Stimulated activated CD8-positive, alpha-beta memory T cell treated with anti-CD3 and anti-CD28 coated beads, Interleukin-4, amount 100 ng/mL, for 1 hour (primary cell): ENCODE results near the gene C11orf68.

Source experiments
- DNase-seq, 2 donors: peaks; one replicate each; pipeline ENCODE4 v3.0.0-alpha.2; 2020; ENCODE audit warnings: low read depth in 2 of 2, low spot score in 1 of 2

The C11orf68 gene

DNA sequence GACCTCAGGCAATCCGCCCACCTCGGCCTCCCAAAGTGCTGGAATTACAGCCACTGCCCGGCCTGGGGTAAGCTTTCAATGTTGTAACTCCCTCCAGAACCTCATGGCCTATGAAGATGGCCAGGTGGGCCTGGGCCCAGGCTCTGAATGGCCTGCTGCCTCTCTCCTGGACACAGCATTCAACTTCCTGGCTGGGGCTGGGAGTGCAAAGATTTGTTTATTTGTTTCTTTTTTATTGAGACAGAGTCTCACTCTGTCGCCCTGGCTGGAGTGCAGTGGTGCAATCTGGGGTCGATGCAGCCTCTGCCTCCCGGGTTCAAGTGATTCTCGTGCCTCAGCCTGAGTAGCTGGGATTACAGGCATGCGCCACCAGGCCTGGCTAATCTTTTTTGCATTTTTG is 25.9 kb upstream of the C11orf68 start:
- DNase-seq = no peak

DNA sequence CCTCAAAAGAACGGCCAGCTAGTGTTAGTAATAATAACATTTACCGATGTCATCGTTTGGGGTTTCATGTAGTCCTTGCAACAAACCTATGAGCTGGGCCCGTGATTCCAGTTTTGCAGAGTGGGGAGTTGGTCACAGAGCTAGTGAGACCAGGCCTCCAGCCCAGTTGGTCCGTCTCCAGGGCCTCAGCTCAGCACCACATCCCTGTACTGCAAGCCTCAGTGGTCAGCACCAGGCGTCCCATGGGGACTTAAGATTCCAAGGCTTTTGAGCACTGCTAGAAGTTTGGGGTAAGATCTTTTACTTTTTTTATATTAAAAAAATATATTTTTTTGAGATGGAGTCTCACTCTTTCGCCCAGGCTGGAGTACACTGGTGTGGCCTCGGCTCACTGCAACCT is 25.3 kb upstream of the C11orf68 start:
- DNase-seq = no peak

DNA sequence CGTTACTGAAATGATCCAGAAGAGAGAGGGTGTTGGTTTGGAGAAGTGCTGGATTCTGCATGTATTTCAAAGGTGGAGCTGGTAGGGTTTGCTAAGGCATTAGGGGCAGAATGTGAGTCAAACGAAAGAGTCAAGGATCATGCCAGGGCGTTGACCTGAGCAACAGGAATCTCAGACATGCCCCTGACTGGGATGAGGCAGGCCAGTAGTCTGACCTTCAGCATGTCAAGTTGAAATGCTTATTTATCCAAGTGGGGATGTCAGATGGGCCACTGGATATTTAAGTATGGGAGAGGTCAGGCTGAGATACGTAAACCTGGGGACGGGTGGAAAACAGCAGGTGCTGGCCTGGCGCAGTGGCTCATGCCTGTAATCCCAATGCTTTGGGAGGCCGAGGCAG is 23.7 kb upstream of the C11orf68 start:
- no peak for DNase-seq

DNA sequence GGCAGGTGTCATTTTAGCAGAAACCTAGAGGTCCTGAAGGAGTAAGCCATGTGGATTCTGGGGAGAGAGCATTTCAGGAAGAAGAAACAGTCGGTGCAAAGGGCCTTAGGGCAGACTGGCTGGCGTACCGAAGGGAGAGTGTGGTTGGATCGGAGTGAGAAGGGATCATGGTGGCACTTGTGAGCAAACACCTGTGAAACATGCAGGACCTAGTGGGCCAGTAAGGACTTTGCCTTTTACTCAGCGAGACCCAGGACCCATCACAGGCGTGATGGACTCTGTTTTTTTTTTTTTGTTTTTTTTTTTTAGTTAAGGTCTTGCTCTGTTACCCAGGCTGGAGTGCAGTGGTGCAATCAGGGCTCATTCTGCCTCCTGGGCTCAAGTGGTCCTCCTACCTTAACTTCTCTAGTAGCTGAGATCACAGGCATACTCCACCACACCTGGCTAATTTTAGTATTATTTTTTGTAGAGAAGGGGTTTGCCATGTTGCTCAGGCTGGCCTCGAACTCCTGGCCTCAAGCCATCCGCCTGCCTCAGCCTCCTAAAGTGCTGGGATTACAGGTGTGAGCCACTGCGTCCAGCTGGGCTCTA is 23.0 kb upstream of the C11orf68 start:
- DNase-seq = no peak

DNA sequence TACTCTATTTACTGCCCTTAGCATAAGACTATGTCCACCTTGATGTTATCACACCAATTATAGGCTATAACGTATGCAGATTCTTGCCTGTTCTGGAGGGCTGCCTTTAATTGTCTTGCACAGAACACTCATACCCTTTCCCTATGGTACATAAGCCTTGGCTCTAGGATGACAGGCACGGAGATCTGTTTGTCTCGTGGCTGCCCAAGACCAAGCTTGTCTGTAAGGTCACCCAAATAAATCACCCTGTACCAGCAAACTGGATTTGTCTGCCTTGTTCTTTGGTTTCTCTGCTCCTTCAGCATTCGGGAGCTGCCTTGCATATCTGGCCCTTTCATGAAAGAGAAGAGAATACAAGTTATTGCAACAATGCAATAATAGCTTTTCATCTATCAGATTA is 18.9 kb upstream of the C11orf68 start:
- DNase-seq = no peak

DNA sequence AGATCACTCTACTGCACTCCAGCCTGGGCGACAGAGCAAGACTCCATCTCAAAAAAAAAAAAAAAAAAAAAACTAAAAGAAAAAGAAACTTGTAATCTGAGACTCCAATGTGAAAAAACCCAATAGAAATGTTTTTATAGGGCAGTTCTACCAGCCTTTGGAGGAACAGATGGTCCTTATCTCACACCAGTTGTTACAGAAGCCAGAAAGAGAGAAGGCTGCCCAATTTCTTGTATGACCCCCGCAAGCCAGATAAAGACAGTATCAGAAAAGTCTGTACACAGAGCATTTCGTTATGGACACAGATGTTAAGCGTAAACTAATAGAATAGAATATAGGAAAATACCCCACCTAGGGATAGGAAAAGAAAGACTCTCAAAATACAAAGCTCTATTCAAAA is 15.2 kb upstream of the C11orf68 start:
- DNase-seq = no peak

DNA sequence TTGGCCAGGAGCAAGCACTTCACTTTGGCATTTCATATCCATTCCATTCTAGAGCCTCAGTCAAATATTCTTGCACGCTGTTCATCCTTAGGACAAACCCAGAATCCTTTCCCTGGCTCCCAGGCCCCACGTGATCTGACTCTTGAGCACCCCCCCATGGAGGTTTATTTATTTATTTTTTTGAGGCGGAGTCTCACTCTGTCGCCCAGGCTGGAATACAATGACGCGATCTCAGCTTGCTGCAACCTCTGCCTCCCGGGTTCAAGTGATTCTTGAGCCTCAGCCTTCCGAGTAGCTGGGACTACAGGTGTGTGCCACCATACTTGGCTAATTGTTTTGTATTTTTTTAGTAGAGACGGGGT is 13.7 kb upstream of the C11orf68 start:
- DNase-seq = no peak

DNA sequence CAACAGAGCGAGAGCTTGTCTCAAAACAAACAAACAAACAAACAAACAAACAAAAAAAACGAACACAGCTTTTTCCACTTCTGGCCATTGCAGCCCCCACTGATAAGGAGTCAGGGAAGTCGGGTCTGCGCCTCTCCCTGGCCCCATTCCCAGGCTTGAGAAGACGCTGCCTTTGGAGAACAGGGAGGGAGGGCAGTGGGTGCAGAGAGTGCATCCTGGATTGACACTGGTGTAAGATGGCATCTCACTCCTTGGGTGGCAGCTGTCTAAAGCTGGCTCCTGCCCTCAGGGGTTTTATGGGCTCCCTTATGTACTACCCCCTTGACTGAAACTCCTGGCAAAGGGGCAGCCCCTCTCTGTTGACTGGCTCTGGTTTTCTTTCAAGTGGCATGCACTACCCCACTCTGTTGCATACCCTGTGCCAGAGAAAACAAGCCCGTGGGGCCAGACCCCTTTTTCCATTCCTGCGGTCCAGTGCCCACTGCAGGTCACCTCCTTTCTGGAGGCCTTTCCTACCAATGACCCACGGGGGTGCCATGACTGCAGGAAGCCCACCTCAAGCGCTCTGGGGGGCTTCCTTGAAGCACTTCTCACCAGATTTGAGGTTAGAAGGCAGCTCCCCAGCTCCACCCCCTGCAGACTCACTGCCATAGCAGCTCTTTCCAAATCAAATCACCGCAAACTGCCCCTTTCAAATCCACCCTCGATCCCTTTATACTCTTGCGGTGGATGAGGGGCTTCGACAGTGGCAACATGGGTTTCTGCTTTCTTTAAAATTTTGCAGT is 13.1 kb upstream of the C11orf68 start:
- DNase-seq = no peak

DNA sequence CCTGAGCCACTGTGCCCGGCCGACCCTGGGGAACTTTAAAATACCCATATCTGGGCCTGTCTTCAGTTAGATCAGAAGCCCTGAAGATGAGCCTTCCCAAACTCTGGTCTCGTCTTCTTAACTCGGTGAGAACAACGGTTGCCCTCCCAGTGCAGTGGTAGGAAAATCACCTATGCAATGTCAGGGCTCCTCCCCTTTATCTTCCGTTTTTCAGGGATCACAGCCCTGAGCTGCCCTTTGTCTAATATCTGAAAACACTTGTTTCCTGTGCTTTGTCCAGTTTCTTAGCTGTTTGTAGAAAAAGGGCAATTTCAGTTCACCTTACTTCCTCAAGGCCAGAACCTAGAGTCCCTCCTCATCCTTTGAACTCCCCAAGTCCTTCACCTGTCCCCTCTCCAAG is 9.8 kb upstream of the C11orf68 start:
- no peak for DNase-seq

DNA sequence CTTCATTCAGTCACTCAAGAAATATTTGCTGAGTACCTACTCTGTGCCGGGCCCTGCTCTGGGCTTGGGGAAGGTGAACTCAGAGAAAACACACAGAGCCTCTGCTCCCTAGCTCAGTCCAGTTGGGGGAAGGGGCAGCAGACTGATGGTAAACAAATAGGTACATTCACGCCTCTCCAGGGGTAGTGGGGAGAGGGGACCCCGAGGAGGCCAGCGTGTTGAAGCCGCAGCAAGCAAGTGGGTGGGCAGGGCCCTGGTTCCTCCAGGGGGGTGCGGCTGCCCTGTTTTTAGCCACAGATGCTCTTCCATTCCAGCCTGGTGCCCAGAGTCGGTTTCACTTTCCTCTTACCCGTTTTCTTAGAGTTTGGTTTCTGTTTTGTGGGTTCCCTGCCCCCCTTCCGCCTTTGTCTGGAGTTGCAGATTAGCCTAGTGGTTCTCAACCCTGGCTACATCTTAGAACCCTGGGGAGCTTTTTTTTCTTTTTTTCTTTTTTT is 9.1 kb upstream of the C11orf68 start:
- DNase-seq = peak; percentile 36 to 56

DNA sequence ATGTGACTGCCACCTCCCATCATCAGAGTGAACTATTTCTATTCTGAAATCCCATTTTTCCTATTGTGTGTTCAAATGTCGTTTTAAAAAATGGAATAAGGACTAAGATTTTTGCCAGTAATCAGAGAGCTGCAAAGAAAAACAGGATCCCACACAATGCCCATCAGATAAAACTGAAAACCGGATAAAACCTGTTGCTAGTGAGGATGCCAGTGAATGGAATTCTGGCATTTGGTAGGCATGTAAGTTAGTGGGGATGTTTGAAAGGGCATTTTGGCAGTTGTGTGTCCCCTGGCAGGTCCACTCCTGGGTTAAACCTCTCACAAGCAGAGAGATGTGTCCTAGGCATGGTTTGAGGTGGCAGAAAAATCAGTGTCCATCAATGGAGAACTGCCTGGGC is 6.5 kb upstream of the C11orf68 start:
- no peak for DNase-seq

DNA sequence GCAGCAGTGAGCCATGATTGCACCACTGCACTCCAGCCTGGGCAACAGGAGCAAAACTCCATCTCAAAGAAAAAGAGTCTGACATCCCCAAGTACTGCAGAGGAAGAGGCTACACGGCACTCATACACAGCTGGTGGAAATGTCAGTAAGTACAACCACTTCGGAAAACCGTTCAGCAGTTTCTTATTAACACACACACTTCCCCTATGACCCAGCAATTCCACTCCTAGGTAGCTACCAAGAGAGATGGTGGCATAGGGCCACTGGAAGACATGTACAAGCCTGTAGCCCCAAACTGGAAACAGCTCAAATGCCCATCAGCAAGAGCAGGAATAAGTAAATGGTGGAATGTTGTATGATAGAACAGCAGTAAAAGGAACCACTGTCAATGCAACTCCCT is 3.7 kb upstream of the C11orf68 start:
- no peak for DNase-seq

DNA sequence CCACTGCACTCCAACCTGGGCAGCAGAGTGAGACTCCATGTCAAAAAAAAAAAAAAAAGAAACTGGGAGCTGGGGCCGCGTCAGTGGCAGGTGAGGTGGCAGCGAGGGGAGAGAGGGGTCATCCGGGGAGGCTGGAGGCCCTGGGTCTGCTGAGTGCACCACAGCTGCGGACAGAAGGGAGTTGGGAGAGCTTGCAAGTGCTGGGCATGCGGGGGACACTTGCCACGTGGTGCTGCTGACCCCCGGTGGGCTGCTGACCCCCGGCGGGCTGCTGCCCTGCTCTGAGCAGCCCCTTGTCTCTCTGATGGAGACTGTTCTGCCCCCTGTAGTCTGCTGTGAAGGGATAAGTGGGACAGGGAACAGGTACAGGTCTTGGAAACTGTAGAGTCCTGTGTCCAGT is 3.0 kb upstream of the C11orf68 start:
- DNase-seq = no peak

DNA sequence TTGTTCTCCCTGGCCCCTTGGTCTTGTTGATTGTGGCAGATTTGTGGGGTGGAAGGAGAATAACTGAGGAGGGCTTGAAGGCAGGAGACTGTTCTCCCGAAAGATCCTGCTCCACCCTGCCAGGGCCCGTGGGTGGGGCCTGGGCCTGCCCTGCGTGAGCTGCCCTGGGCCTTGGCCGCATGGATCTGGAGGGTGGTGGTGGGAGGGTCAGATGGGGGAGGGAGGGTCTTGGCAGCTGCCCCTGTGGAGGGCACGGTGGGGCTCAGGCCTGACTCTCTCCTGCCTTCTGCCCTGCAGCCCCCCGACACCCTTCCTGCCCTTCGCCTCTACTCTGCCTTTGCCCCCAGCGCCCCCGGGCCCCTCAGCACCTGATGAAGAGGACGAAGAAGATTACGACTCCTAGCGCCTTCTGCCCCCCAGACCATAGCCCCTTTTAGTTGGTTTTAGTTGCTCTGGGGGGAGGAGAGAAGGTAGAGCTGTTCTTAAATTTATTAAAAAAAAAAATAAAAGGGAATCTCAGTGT is 2.2 kb upstream of the C11orf68 start:
- DNase-seq = no peak

DNA sequence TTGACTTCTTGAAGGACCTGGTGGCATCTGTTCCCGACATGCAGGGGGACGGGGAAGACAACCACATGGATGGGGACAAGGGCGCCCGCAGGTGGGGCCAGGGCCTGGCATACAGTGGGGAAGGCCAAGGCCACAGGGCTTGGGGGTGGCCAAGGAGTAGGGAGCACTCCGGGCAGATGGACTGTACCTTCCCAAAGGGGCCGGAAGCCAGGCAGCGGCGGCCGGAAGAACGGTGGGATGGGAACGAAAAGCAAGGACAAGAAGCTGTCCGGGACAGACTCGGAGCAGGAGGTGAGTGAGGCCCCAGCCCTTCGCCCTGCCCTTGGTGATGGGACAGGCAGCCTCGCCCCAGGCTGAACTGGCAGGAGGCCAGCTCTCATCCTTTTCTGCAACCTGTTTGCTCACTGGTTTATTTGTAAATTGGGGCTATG is 1.5 kb upstream of the C11orf68 start:
- no peak for DNase-seq

DNA sequence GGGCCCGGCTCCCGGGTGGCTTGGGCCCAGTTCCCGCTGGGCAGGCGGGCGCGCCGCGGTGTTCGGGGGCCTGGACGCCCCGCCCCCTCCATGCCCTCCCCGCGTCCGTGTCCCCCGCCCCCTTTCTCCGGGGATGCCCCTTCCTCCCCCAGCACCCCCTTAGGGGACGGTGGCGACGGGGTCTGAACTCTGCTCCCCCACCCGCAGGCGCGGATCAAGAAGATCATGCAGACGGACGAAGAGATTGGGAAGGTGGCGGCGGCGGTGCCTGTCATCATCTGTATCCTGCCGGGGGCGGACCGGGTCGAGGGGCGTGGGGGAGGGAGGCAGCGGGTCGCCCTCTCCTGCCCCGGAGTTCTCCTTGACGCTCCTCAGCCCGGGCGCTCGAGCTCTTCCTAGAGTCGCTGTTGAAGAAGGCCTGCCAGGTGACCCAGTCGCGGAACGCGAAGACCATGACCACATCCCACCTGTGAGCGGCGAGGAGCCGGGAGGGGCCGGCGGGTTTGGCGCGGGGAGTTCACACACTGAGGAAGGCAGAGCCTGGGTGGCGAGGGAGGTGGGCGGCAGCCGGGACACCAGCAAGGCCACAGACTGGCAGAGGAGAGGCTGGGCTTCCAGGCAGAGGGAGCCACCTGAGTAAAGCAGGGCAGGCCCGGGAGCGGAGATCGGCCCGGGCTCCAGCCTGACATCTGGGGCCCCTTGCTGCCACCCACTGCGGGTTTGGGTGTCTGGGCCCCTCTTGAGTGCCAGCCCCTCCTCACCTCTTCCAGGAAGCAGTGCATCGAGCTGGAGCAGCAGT is 910 bp upstream of the C11orf68 start:
- DNase-seq = peak; percentile 39 to 41

DNA sequence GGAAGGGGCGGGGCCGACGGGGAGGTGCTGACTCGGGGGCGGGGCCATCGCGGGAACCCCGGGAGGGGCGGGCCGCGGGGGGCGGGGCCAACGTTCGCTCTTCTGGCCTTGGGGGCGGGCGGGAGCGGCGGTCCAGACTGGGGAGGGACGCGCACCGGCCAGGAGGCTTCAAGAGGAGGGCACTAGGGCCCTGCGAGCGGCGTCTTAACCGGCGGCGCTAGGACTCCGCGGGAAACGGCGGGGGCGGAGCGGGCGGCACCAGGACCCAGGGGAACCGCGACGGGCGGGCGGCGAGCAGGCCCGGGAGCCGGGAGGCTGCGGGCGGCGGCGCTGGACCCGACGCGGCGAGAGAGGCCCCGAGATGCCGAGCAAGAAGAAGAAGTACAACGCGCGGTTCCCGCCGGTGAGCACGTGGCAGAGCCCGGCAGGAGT is 295 bp upstream of the C11orf68 start, which contains the start of gene DRAP1:
Gene DRAP1 (plus strand): TSS at position 286 of the 432 bp plus-strand sequence. CDS start 76 bp downstream, at position 362.
- peak; percentile 99 for DNase-seq

DNA sequence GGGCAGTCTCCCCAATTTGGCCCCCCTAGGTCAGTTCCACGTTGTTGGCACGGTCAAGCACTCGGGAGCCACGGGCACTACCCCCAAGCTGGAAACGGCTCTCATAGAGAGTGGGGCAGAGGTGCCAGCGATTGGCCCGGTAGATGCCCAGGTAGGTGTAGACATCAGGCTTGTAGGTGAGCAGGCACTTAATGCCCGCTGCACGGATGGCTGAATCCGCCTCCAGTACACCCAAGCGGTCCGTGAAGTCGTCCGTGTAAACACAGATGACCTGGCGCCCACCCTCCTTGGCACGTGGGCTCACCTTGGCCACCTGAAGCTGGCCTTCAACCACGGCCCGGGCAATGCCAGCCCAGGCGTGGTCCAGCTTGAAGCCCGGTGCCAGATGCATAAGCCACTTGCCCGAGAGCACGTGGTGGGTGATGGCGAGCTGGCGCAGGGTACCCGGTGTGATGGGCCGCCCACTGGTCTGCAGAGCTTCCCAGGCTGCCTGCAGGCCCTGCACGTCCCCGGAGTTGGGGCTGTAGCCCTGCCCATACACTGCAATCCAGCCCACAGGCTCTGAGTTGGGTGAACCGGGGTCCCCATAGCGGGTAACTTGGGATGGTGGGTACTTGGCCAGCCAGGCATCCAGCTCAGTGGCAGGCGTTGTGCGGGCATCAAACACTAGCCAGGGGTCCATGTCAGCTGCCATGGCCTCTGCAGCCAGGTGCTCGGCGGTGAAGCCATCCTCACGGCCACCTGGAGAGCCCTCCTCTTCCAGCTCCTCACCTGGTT is 1.2 kb downstream of the C11orf68 start:
- DNase-seq = no peak

DNA sequence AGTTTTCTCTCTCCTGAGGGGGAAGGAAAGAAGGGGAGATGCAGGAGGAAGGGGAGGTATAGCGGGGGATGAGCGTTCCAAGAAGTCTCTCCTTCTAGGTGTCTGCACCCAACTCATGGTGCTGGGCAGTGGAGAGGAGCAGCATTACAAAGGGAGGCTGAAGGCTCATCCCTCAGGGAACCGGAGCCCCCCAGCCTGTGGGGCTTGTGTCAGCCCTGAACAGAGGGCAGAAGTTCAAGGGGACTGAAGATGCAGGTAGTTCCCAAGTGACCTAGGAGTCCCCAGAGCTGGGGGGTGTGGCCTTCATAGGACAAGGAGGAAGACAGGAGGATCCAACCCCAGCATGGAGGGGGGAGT is 1.8 kb downstream of the C11orf68 start:
- no peak for DNase-seq

DNA sequence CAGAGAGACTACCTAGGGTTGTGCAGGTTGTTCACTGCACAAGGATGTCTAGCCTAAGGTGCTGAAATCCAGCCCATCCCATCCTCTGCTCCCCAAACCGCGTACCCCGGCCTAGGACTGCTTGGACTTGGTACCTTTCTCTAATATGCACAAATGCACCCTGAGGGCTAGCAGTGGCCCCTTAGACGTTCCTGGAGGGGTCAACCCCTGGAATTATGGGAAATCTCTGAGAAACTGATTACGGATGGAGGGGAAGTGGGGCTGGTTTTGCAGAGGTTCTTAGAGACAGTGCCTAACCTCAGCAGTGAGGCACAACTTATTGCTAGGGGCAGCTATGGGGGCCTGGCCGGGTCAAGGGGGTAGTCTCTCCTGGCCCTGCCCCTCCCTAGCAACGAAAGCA is 2.5 kb downstream of the C11orf68 start:
- DNase-seq = no peak

DNA sequence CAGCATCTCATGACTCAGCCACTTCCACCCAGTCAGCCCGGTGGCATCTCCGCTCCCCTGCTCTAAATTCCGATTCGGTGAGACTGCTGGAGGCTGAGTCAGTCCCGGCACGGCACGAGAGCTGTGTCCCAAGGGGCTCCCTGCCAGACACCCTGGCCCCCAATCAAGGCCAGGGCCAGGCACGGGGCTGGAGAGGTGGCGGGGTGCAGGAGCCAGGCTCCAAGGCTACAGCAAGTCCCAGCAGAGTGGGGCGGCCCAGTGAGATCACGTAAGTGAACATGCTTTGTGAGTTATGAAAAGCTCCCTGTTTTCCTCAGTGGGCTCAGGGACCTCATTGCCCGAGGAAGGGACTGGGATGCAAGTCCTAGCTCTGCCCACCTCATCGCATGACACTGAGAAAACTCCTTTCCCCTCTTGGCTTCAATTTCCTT is 3.0 kb downstream of the C11orf68 start:
- no peak for DNase-seq
